ENCODE measurements around the gene GRM1.

DNA sequence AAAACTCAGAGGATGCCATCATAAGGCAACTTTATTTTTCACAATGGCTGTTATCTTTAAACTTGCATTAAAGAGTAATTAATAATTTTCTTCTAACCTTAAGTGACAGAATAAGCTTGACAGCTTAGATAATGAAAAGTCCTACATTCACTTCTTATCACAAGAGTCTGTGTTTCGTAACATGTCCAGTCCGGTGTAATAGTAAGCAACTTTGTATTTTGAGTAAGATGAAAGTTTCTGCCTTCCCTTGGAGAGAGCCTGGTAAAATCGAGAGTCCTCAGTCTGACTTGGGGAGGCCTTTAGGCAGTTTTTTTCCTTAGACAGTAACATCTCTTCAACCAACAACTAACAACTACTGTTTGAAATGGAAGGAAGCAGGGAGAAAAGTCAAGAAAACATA is 195.6 kb downstream of the GRM1 start:
- TF ChIP-seq, protein P1, sequence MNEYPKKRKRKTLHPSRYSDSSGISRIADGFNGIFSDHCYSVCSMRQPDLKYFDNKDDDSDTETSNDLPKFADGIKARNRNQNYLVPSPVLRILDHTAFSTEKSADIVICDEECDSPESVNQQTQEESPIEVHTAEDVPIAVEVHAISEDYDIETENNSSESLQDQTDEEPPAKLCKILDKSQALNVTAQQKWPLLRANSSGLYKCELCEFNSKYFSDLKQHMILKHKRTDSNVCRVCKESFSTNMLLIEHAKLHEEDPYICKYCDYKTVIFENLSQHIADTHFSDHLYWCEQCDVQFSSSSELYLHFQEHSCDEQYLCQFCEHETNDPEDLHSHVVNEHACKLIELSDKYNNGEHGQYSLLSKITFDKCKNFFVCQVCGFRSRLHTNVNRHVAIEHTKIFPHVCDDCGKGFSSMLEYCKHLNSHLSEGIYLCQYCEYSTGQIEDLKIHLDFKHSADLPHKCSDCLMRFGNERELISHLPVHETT (tag by site-specific recombination; IDR thresholded peaks at IDR 0.05) = no peak
- no peak for TF ChIP-seq YY1 (tag by site-specific recombination; IDR thresholded peaks at IDR 0.05)
- TF ChIP-seq, protein P2, sequence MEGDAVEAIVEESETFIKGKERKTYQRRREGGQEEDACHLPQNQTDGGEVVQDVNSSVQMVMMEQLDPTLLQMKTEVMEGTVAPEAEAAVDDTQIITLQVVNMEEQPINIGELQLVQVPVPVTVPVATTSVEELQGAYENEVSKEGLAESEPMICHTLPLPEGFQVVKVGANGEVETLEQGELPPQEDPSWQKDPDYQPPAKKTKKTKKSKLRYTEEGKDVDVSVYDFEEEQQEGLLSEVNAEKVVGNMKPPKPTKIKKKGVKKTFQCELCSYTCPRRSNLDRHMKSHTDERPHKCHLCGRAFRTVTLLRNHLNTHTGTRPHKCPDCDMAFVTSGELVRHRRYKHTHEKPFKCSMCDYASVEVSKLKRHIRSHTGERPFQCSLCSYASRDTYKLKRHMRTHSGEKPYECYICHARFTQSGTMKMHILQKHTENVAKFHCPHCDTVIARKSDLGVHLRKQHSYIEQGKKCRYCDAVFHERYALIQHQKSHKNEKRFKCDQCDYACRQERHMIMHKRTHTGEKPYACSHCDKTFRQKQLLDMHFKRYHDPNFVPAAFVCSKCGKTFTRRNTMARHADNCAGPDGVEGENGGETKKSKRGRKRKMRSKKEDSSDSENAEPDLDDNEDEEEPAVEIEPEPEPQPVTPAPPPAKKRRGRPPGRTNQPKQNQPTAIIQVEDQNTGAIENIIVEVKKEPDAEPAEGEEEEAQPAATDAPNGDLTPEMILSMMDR (tag by site-specific recombination; IDR thresholded peaks at IDR 0.05) = no peak

Measured in HEK293 (cell line).